ENCODE data around the gene CEP85. TPM values are rescaled to one million over a fixed set of nuclear protein-coding genes. Genes with fewer than 3 reads are reported as not detected.

CEP85 gene
- total RNA-seq, 4 donors from 2014 or later, result 28.5 to 61.6 (median 41.3) TPM

DNA sequence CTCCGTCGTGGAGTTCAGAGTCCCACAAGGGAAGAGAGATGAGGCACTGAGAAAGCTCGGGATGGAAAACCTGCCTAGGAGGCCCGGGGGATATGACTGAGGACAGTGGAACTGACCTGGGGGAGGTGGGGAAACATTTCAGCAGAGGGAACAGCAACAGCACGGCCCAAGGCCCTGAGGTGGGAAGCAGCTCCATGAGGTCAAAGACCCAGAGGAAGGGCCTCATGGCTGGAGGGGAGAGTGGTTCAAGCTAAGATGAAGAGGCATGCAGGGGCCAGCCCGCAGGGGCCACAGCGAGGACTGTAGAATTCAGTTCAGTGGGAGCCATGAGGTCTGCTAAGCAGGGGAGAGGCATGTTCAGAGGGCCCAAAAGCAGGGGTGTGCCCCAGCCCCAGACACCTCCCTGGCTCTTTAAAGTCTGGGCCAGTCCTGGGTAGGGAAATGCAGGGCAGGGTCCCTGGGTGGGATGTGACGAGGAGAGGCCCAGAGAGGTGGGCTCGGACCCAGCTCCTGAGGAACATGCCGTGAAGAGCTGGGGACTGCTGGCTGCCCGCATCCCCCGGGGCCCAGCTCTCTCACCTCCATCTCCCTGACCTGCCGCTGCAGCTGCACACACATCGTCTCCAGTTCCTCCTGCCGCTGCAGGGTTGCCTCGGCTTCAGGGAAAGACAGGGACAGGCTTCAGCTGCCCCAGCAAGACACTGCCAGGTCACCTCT, 62.5 kb downstream of the CEP85 start:
- TF ChIP-seq, protein P1, sequence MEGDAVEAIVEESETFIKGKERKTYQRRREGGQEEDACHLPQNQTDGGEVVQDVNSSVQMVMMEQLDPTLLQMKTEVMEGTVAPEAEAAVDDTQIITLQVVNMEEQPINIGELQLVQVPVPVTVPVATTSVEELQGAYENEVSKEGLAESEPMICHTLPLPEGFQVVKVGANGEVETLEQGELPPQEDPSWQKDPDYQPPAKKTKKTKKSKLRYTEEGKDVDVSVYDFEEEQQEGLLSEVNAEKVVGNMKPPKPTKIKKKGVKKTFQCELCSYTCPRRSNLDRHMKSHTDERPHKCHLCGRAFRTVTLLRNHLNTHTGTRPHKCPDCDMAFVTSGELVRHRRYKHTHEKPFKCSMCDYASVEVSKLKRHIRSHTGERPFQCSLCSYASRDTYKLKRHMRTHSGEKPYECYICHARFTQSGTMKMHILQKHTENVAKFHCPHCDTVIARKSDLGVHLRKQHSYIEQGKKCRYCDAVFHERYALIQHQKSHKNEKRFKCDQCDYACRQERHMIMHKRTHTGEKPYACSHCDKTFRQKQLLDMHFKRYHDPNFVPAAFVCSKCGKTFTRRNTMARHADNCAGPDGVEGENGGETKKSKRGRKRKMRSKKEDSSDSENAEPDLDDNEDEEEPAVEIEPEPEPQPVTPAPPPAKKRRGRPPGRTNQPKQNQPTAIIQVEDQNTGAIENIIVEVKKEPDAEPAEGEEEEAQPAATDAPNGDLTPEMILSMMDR (IDR thresholded peaks at IDR 0.05 in 4 of 5, conservative IDR thresholded peaks at IDR 0.05 in 1 of 5), result no peak
- TF ChIP-seq POLR2A (IDR thresholded peaks at IDR 0.05), result no peak
- H3K9me3 ChIP-seq, result no peaks in the 10 kb centered on the region
- no peak overlapping the region for H3K4me3 ChIP-seq

DNA sequence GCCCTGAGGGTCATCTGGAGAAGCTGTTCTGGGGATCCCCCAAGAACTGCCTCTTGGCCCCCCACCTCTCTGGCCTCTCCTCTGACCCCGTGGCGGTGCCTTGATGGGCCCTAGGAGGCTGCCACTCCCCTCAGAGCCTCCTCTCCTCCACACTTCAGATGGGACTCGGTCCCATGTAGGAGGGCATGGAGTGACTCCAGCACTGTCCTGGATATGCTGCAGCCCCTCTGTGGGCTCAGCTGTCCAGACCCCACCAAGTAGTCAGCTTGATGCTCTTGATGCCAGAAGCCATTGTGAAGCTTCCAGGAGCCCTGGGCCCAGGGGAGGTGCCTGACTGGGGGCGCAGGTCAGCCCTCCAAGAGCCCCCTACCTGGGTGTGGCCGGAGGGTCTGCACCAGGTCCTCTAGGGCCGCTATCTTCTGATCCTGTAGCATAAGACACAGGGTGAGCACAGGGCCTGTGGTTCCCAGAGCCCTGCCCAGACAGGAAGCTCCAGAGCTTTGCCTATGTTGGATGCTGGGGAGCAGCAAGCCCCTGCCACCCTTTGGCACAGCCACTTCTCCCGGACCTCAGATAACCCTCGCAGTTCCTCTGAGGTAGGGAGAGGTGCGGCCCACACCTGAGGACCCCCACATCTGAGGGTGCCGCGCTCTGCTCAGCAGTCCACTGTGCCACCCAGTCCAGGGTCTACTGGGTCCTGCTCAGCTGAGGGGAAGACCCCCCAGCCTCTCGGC, 63.2 kb downstream of the CEP85 start:
- in situ Hi-C loops (cut with MboI; ENCODE audit: low sequenced_read_pairs in 4 of 4), result no loop called here
- ATAC-seq, result no peak

More for the DNA sequence above, 62.5 kb downstream of the CEP85 start:
- DNase-seq (no peak), ATAC-seq (no peak)
- intact Hi-C loops (cut with DNase I; ENCODE audit: low total_unique reads) (no loop called here), in situ Hi-C loops (cut with MboI; ENCODE audit: low sequenced_read_pairs in 4 of 4) (no loop called here)
- Histone ChIP-seq H3K4me1 (no peaks in the 10 kb centered on the region), H3K36me3 (no peaks in the 10 kb centered on the region), H3K27ac (no peak overlapping the region), H3K27me3 (no peaks in the 10 kb centered on the region)

DNA sequence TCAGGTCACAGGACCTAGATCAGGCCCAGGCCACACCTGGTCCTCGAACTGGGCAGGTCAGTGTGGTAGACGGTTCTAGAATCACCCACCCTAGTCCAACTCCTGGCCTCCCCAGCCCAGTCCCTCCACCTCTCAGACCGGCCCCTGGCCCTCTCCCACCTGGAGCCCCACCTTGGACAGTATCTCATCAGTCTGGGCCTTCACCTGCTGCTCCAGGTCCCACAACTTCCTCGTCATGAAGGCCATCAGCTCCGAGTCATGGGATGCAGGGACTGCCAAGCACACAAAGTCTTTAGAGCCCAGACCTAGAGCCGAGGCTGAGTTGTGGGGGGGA, 63.8 kb downstream of the CEP85 start:
- TF ChIP-seq POLR2A (IDR thresholded peaks at IDR 0.05), result no peak
- TF ChIP-seq, protein P1 (IDR thresholded peaks at IDR 0.05 in 4 of 5, conservative IDR thresholded peaks at IDR 0.05 in 1 of 5), result no peak
- H3K36me3 ChIP-seq, result no peaks in the 10 kb centered on the region
- no peaks in the 10 kb centered on the region for H3K9me3 ChIP-seq
- ATAC-seq (no peak), DNase-seq (no peak)
- no peak overlapping the region for H3K4me3 ChIP-seq
- no peaks in the 10 kb centered on the region for H3K27me3 ChIP-seq
- no peaks in the 10 kb centered on the region for H3K4me1 ChIP-seq
- H3K27ac ChIP-seq, result no peak overlapping the region
- intact Hi-C loops (cut with DNase I; ENCODE audit: low total_unique reads), result no loop called here
- in situ Hi-C loops (cut with MboI; ENCODE audit: low sequenced_read_pairs in 4 of 4), result no loop called here

More for the DNA sequence above, 63.2 kb downstream of the CEP85 start:
- no peak for TF ChIP-seq POLR2A (IDR thresholded peaks at IDR 0.05)
- TF ChIP-seq, protein P1 (IDR thresholded peaks at IDR 0.05 in 4 of 5, conservative IDR thresholded peaks at IDR 0.05 in 1 of 5), result no peak
- DNase-seq, result no peak
- intact Hi-C loops (cut with DNase I; ENCODE audit: low total_unique reads), result no loop called here
- Histone ChIP-seq H3K4me1 (no peaks in the 10 kb centered on the region), H3K4me3 (no peak overlapping the region), H3K9me3 (no peaks in the 10 kb centered on the region), H3K27ac (no peak overlapping the region), H3K27me3 (no peaks in the 10 kb centered on the region), H3K36me3 (no peaks in the 10 kb centered on the region)

DNA sequence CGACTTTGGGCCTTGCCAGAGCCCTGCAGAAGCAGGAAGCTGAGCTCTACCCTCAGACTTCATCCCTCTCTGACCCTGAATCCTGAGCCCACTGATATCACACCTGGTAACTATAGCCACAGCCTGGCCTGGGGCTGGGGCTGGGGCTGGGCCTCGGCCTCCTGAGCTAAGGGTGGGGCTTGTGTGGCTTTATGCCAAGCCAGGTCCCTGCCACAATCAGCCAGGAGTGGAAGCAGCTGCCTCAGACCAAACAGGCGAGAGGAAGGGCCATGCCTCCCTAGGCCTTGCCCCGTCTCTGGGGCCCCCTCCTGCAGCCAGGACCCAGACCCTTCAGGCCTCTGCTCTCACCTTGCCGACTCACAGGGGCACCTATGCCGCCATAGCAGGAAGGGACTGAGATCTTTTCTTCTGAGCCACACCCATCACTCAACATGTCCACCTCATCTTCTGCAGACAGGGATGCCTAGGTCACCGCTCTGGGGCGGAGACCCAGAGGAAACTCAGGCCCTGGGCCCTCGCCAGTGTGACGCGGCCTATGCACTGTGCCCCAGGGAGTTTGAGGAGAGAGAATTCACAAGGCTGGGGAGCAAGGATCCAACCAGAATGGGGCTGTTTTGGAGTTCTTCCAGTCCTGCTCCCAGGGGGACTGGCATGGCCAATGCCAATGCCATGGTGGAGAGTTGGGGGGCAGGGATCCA, 66.7 kb downstream of the CEP85 start:
- Histone ChIP-seq H3K9me3 (no peaks in the 10 kb centered on the region), H3K36me3 (no peaks in the 10 kb centered on the region), H3K4me3 (no peak overlapping the region), H3K4me1 (peaks cover 2% of the 10 kb centered on the region in 2 donors), H3K27ac (no peak overlapping the region), H3K27me3 (no peaks in the 10 kb centered on the region)
- DNase-seq (no peak), ATAC-seq (no peak)
- intact Hi-C loops (cut with DNase I; ENCODE audit: low total_unique reads), result no loop called here
- in situ Hi-C loops (cut with MboI; ENCODE audit: low sequenced_read_pairs in 4 of 4), result no loop called here
- TF ChIP-seq POLR2A (IDR thresholded peaks at IDR 0.05), result no peak
- TF ChIP-seq, protein P1 (IDR thresholded peaks at IDR 0.05 in 4 of 5, conservative IDR thresholded peaks at IDR 0.05 in 1 of 5), result no peak
